ENCODE results near the gene CABLES1. TPM values are rescaled to one million over a fixed set of nuclear protein-coding genes. Genes with fewer than 3 reads are reported as not detected.

CABLES1 gene
- polyA plus RNA-seq, 2 of the 4 experiments (the other 2 are of a cell fraction) = 4.5 to 8.6 TPM

GRCh38 chr18:23277399-23277798 lies 142.1 kb downstream of the CABLES1 start:
- TF ChIP-seq EHF (CRISPR knock-in tag; IDR thresholded peaks at IDR 0.05) (no peak), CEBPB (IDR thresholded peaks at IDR 0.05) (no peak), CHD4 (IDR thresholded peaks at IDR 0.05; ENCODE audit: borderline replicate concordance) (no peak), SMC3 (IDR thresholded peaks at IDR 0.05) (no peak), ZNF302 (CRISPR knock-in tag; IDR thresholded peaks at IDR 0.05) (no peak), MAZ (IDR thresholded peaks at IDR 0.05; ENCODE audit: borderline replicate concordance, low read depth, low read length) (no peak), MAFK (IDR thresholded peaks at IDR 0.05; ENCODE audit: partially characterized antibody) (no peak)
- Histone ChIP-seq H3K9me3 (no peaks in the 10 kb centered on the region), H3K27ac (no peak overlapping the region), H3K4me1 (peaks cover 12% of the 10 kb centered on the region), H3K4me3 (no peak overlapping the region), H3K4me2 (no peak overlapping the region)
- ChIA-PET POLR2A (no interaction called here), CTCF (no interaction called here)
- FAIRE-seq (no peak), DNase-seq (ENCODE audit: low read depth in 1 of 2, low spot score in 1 of 2) (no peak), ATAC-seq (no peak)

GRCh38 chr18:23279931-23280330 lies 144.6 kb downstream of the CABLES1 start:
- 98% methylated on average over 10 of the region's 12 CpGs for WGBS (ENCODE audit: missing lambda C conversion rate)
- ATAC-seq (no peak), FAIRE-seq (no peak), DNase-seq (ENCODE audit: low read depth in 1 of 2, low spot score in 1 of 2) (no peak)
- Histone ChIP-seq H3K9me3 (no peaks in the 10 kb centered on the region), H3K27ac (no peak overlapping the region), H3K4me3 (no peak overlapping the region), H3K4me1 (peaks cover 32% of the 10 kb centered on the region), H3K4me2 (no peak overlapping the region)
- ChIA-PET POLR2A (no interaction called here), CTCF (no interaction called here)
- TF ChIP-seq SREBF2 (IDR thresholded peaks at IDR 0.05) (no peak), HDAC2 (IDR thresholded peaks at IDR 0.05) (no peak), CTCF (IDR thresholded peaks at IDR 0.05) (no peak), KDM5A (IDR thresholded peaks at IDR 0.05) (no peak), NPAS2 (CRISPR knock-in tag; IDR thresholded peaks at IDR 0.05; ENCODE audit: borderline replicate concordance) (no peak), HEYL (CRISPR knock-in tag; IDR thresholded peaks at IDR 0.05) (no peak), ESRRA (IDR thresholded peaks at IDR 0.05; ENCODE audit: borderline replicate concordance, low read length) (no peak), JUNB (IDR thresholded peaks at IDR 0.05) (no peak), POLR2AphosphoS2 (conservative IDR thresholded peaks at IDR 0.05; ENCODE audit: low read length) (no peak), EHF (CRISPR knock-in tag; IDR thresholded peaks at IDR 0.05) (no peak), MAX (IDR thresholded peaks at IDR 0.05) (no peak), REST (IDR thresholded peaks at IDR 0.05) (no peak), ZC3H11A (IDR thresholded peaks at IDR 0.05) (no peak), ZSCAN20 (CRISPR knock-in tag; IDR thresholded peaks at IDR 0.05) (no peak), MAZ (IDR thresholded peaks at IDR 0.05; ENCODE audit: borderline replicate concordance, low read depth, low read length) (no peak), RFX5 (IDR thresholded peaks at IDR 0.05) (no peak), RCOR1 (IDR thresholded peaks at IDR 0.05; ENCODE audit: low read depth, low read length) (no peak), RNF2 (IDR thresholded peaks at IDR 0.05; ENCODE audit: borderline replicate concordance, low read depth) (no peak), GATA3 (IDR thresholded peaks at IDR 0.05; ENCODE audit: borderline replicate concordance) (no peak), TFCP2L1 (CRISPR knock-in tag; IDR thresholded peaks at IDR 0.05) (no peak)
